Stimulated activated naive CD8-positive, alpha-beta T cell treated with anti-CD3 and anti-CD28 coated beads, Interleukin-15, Interleukin-2, amounts not matched to agents 100 U/mL and 50 U/mL, for 24 hours (primary cell): ENCODE measurements around the gene CEP70.
"Not testable (repeated sequence)": the region's sequence is repeated elsewhere in the genome, so short reads cannot be mapped to it uniquely, and the experiment has no call there.

ENCODE experiments used
- ATAC-seq: fragments of 150-1000 bp; cut with Tn5 transposase; one replicate; pipeline ENCODE4 v1.10.0; 2021
- DNase-seq: peaks from one replicate; pipeline ENCODE4 v3.0.0; 2021

The CEP70 gene

DNA sequence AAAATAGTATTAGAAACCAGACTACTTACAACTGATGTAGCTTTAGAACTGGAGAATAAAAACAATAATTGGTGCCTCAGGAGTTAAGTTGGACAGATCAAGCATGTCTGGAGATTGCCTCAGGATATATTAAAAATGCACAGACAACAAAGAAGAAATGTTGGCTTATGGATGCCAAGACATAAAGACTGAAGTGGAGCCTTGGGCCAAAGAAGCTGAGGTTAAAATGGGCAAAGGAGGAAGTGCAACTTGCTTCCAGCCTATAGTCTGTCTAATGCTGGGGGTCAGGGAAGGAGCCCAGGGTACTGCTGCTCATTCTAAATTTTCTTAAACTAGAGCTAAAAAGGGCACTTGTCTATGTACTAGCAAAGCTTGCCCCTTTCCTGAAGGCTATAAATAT, 82.1 kb downstream of the CEP70 start:
- ATAC-seq, result no peak
- no peak for DNase-seq

DNA sequence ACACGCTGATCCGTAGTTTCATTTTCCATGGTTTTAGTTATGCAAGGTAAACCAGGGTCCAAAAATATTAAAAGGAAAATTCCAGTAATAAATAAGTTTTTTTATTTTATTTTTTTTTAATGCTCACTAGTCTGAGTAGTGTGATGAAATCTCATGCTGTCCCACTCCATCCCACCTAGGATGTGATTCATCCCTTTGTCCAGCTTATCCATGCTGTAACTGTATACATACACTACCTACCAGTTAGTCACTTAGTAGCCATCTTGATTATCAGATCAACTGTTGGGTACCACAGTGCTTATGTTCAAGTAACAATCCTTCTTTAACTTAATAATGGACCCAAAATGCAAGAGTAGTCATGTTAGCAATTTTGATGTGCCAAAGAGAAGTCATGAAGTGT, 84.5 kb downstream of the CEP70 start:
- ATAC-seq (no peak), DNase-seq (no peak)

DNA sequence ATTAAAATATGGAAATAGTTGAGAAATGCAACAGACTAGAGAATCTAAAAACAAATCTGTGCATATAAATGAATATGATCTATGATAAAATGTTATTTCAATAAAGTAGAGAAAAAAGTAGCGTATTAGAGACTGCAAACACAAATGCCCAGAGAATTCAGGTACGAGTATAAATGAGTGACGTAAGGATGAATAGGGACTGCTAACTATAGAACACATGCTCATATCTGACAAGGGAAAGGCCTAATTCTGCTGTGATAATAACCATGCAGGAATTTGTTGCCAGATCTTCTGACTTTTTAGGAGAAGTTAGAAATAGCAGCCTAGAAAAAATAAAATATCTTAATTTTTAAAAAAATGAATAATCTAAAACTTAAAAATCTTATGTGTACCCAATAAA, 86.5 kb downstream of the CEP70 start:
- no peak for DNase-seq
- no peak for ATAC-seq

DNA sequence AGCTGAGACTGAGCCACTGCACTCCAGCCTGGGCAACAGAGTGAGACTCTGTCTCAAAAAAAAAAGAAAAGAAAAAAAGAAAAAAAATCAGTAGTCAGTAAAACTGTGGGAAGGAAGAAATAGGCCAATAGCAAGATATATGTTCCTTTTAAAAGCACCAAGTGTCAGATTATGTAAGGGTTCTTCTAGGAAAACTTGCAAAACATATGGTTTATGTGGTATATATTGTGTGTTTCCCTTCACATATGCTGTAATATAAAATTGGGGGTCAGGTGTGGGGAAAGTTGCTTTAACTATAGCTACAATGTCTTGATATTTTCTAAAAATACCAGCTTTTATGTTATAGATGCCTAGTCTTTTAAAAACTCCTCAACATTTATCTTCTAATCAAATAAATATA, 95.1 kb downstream of the CEP70 start:
- no peak for DNase-seq
- no peak for ATAC-seq

DNA sequence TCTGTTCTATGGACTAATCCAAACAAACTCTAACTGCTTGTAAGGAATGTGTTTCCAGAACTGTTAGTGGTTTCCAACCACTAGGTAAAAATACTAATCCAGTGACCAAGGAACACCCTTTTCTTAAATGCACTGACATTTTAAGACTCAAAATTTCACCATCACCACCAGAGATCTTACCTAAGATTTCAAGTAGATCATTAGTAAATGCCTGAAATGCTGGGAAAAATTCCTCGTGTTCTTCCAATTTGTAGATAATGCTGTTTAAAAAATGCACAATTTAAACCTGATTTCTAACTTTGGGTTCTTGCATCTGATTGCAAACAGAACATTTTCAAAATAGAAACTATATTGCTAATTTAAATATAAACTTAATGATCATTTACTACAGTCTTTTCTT, 96.2 kb downstream of the CEP70 start:
- ATAC-seq, result no peak
- no peak for DNase-seq

DNA sequence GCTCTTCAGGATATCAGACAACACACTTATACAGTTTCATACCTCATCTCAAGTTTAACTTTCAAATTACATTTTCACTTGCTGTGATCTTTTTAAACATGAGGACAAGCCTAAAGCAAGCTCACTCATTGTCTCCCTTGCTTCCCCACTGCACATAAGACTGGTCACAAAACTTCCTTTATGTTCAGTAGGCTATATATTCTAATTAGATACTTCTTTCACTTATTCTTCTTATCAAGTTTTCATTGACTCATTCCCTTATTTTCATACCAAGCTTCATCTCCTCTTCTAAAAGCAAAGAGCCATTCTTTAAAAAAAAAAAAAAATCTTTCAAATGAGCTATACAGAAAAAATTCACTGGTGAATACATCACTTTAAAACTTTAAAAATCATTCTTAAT, 97.0 kb downstream of the CEP70 start:
- no peak for ATAC-seq
- no peak for DNase-seq

DNA sequence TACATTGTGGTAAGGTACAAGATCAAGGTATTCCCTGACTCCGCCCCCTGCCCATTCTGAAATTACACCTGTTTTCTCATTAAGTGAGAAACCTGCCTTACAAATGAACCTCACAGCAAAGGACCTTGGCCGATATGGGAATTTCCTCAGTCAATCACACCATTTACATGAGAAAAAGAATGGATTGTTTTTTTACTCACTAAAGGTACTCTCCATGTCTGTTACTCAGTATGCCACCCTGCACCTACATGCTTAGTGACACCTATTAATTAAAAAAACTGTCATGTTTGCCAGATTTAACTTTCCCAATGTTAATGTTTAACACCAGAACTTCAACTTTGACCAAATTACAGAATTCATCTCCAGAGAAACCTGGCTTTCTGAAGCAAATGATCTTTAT, 97.6 kb downstream of the CEP70 start:
- ATAC-seq, result no peak
- DNase-seq, result no peak

DNA sequence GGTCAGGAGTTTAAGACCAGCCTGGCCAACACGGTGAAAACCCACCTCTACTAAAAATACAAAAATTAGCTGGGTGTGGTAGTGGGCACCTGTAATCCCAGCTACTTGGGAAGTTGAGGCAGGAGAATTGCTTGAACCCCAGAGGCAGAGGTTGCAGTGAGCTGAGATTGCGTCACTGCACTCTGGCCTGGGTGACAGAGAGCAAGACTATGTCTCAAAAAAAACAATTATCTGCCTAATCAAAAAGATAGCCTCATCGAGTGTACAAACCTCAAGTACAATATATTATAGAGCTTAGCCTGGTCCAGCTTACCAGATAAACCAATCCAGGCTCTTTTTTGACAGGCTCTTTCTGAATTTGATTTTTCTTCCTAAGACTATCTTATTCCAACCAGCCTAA, 98.4 kb downstream of the CEP70 start:
- not testable (repeated sequence) for DNase-seq, ATAC-seq

DNA sequence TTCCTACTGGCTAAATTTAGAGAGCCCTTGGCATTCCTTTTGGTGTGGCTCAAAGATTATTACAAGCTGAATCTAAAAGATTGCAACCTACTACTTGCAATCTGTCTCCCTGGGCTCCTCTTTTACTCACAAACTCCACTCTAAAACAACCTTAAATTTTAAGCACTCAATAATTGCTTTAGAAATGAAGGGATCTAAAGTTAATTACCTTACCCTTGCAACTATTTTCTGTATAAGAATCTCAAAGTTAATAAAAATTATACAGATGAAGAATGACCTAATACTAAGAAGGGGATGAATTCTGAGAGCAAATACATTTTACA, 99.5 kb downstream of the CEP70 start:
- ATAC-seq (no peak), DNase-seq (no peak)

DNA sequence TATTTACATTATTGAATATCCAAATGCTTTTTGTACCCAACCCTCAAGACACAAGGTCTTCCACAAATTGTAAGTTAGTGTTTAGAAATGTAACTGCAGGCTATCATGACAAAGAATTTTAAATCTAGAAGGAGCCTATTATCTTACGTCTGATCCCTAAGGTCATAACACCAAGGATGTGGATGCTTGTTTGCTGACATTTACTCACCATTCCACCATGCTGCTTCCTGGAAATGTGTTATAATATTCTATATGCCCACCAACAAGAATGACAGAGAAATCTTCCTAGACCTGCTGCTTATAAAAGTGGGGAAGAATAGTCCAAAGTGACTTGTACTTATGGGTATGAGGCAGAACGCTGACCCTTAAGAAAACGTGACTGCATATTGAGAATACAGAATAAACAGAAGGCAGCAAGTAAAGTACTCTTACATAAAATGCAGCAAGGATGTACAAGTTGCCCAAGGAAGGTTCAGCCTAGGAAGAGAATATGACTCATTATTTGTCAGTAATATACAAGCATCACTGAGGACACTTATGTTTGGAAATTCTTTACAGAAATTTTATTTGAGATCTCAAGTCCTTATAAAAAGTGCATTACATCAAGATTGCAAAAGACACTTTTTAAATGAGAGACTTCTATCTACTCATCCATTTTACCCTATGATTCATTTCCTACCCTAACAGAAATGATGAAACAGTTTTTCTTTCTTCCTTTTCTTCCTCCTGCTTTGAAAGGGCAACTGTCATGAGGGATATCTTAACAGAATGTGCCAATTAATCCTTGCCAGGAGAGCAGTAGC, 100.1 kb downstream of the CEP70 start:
- ATAC-seq, result no peak
- no peak for DNase-seq

DNA sequence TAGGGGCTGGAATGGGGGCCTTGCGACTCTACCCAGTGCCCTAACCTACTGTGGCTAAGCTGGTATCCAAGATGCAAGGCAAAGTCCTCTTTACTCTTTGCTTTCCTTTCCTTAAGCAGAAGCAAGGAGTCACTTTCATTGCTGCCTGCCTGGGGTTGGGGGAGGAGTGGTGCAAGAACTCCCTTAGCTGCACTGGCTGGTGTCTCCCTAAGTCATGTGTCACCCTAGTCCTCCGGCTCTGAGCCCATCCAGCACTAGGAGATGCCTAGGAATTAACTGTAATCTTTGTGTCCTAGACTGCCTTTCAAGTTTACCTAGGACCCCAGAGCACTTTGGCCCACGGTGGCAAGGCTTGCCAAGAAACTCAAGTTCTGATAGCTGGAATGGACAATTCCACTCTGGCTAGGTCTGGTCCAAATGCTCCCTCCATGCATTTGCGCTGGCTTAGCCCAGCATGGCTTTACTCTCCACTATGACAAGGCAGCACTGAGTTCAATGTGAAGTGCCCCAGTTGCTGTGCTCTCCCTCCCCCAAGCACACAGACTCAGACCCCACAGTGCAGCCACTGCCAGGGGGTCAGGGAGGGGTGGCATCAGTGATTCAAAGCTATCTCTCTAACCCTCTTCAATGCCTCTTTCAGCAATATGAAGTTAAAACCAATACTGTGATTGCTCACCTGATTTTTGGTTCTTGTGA, 100.9 kb downstream of the CEP70 start:
- ATAC-seq, result no peak
- DNase-seq, result no peak

DNA sequence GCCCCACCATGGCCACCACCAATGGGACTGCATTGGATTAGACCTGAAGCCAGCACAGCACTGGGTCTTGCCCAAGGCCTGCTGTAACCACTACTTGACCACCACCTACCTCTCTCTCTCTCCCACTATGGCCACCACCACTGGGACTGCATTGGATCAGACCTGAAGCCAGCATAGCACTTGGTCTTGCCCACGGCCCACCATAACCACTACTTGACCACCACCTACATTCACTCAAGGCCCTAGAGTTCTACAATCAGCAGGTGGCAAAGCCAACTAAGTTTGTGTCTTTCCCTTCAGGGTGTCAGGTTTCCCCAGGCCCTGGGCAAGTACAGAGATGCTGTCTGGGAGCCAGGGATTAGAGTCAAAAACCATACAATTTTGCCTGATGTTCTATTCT, 102.1 kb downstream of the CEP70 start:
- DNase-seq (no peak), ATAC-seq (no peak)

DNA sequence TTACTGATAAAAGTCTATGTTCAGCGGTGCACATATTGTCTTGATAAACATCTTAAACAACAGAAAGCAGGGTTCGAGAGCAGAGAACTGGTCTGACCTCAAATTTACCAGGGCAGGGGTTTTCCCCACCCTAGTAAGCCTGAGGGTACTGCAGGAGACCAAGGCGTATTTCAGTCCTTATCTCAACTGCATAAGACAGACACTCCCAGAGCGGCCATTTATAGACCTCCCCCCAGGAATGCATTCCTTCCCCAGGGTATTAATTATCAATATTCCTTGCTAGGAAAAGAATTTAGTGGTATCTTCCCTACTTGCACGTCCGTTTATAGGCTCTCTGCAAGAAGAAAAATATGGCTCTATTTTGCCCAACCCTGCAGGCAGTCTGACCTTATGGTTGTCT, 107.5 kb downstream of the CEP70 start:
- ATAC-seq, DNase-seq: not testable (repeated sequence)

DNA sequence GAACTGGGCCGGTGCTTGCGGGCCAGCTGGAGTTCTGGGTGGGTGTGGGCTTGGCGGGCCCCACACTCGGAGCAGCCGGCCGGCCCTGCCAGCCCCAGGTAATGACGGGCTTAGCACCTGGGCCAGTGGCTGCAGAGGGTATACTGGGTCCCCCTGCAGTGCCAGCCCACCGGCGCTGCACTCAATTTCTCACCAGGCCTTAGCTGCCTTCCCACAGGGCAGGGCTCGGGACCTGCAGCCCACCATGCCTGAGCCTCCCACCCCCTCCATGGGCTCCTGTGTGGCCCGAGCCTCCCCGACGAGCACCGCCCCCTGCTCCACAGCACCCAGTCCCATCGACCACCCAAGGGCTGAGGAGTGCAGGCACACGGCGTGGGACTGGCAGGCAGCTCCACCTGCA, 109.4 kb downstream of the CEP70 start:
- not testable (repeated sequence) for ATAC-seq, DNase-seq

DNA sequence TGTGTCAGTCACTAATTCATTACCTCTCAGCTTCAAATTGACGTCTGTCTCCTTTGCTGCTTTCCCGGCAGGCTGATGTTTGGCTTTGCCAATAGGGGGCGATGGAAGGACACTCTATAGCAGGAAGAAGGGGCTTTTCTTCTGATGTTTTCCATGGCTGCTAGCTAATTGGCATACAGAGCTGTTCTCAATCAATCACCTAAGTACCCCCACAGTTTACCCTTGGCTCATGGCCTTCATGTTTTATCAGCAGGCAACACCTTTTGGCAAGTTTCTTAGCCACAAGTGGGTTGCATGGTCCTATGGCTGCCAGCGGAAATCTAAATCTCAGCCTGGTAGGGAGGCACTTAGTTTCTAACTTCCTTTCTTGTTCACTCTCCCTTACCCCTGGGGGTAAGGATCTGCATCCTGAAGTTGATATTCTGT, 114.6 kb downstream of the CEP70 start:
- DNase-seq (peak; percentile 45), ATAC-seq (no peak)

DNA sequence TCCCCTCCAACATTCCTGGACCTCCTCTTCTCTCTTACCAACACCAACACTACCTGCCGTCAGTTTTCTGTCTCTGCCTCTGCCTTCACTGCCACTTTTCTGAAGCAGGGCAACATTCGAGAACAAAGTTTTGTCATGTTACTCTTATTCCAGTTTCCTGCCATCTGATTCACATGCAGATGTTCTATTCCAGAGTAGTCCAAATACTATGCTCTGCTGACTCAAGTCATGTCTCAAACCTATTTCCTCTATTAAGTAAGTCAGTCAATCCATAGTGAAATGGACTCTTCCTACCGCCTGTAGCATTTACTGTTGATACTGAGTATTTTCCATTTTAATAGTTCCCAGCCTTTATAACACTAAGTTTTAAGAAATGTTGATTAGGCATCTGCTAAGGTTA, 116.3 kb downstream of the CEP70 start:
- ATAC-seq, result no peak

DNA sequence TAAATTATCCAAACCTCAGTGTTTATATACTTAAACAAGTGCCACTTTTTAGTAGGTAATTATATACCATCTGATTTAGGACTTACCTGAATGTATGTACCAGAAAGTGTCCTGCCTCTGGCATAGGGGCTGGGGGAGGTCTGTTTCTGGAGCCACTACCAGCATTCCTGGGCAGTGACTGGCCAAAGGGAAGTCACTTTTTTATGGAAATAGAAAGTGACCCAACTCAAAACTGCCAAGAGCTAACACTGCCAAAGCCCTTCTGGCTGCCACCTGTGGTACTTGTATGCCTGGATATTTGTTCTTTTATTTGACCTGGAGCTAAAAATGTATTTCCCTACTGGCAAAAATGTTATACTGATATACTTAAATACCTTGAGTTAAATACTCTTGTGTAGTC, 116.9 kb downstream of the CEP70 start:
- DNase-seq, result no peak
- no peak for ATAC-seq

More for the DNA sequence above, 116.3 kb downstream of the CEP70 start:
- DNase-seq, result no peak

DNA sequence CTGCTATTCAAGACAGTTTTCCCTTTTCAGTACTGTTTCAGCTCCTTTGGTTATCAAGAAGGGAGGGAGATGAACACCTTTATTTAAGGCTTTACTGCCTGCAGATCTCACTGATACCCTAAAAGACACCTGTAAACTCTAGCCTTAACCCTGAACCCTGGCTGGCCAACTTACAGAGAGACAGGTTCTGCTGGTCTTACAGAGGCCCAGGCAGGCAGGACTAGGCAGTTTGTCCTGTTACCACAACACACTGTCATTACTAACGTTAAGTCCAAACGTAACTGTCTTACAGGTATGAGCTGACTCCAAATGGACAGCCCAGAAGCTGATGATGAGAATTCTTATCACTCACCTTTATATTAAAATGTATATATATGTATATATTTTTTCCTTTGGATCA, 117.5 kb downstream of the CEP70 start:
- ATAC-seq (no peak), DNase-seq (no peak)

DNA sequence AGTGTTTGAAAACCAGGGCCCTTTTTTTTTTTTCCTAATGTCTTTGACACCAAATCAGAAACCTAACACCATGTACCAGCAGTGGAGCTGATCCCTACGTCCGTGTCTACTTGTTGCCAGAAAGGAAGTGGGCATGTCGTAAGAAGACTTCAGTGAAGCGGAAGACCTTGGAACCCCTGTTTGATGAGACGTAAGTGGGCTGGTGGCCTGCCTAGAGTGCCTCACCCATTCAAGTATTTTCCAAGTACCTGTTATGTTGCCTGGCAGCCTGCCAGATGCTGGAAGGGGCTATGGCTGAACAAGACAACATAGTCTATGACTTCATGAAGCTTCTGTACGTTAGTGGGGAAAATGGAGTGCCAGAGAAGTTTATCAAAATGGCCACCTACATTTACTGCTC, 119.9 kb downstream of the CEP70 start:
- ATAC-seq (no peak), DNase-seq (no peak)

DNA sequence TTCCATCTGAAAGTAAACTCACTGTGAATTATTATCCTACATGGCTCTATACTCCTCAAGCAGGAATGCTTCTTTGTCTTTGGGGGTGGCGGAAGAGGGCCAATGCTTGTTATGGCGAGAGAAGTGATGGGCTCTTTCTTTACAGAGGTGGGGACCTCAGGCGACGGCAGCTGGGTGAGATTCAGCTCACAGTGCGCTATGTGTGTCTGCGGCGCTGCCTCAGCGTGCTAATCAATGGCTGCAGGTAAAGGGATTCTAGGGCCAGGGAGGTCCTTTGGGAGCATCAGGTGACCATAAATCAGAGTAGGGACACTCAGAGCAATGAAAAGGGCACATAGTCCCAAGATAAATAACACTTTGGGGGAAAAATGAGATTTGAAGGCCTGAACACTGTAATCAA, 120.7 kb downstream of the CEP70 start:
- DNase-seq (no peak), ATAC-seq (no peak)

DNA sequence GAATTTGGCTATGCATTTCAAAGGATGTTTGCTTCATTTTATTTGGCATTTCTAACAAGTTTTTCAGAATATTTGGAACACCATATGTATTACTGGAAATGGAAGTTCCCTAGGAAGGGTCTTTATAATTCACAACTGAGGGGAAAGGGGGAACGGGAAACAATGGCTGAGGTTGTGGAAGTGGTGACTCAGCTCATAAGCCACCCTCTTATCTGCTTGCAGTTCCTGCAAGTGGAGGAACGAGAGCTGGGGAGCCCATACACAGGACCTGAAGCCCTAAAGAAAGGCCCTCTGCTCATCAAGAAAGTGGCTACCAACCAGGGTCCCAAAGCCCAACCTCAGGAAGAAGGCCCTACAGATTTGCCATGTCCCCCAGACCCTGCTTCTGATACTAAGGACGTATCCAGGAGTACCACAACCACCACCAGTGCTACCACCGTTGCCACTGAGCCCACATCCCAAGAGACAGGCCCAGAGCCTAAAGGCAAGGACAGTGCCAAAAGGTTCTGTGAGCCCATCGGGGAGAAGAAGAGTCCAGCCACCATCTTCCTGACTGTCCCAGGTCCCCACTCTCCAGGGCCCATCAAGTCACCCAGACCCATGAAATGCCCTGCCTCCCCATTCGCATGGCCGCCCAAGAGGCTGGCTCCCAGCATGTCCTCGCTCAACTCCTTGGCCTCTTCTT, 121.8 kb downstream of the CEP70 start:
- ATAC-seq (no peak), DNase-seq (no peak)

DNA sequence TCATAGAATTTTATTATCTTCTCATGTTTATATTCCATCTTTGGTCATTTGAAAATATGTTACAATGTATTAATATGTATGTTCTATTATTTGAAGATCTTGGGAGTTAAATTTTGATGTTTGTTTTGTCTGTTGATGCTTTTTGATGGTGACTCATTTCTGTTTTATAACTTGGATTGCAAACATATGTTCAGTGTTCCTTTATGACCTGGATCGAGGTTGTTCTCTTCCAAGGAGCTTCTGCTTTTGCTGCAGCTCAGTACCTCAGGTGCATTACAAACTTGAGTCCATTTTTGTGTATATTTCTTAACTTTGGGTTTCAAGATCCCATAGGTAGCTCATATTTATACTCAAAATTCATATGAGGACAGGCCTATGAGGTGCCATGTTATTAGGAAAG, 122.6 kb downstream of the CEP70 start:
- no peak for ATAC-seq
- no peak for DNase-seq

DNA sequence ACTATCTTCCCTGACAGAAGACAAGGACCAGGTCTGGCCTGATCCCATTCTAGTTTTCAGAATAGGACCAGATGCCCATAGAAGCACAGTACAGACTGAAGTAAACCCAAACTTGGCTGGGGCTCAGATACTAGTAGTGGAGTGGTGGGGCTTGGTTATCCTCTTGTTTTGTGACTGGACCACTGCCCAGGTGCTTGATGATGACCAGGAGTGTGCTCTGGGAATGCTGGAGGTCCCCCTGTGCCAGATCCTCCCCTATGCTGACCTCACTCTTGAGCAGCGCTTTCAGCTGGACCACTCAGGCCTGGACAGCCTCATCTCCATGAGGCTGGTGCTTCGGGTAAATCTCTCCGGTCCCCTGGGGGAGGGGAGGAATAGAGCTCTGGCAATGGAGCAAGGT, 123.4 kb downstream of the CEP70 start:
- ATAC-seq (no peak), DNase-seq (no peak)

DNA sequence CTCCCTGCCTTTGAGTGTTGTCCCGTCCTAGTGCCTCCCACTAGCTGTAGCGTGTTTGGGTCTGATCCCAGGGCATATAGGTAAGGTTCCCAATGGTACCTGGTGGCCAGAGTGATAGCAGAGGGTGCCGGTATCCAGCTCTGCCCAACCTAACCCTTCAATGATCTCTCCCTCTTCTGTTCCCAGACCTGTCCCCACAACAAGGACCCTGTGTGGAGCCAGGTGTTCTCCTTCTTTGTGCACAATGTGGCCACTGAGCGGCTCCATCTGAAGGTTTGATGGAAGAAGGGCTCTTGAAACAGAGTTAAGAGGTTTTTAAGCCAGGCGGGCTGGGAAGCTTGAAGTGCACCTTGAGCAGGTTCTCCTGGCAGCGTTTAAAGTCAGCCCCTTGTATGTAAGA, 124.2 kb downstream of the CEP70 start:
- no peak for DNase-seq
- no peak for ATAC-seq
